ENCODE measurements around the gene WBP1.
"Not testable (repeated sequence)": the region's sequence is repeated elsewhere in the genome, so short reads cannot be mapped to it uniquely, and the experiment has no call there.

WBP1 gene

GRCh38 chr2:74454654-74455511 is 3.4 kb upstream of the WBP1 start, which contains the start of gene INO80B:
Gene INO80B (plus strand): TSS chr2:74455087. CDS start chr2:74455117, 30 bp downstream.
- DNase-seq (ENCODE audit: low read depth) = peak; percentile 97

- no peak for DNase-seq (ENCODE audit: low read depth)
These were observed 1.1 kb upstream of the WBP1 start for GRCh38 chr2:74457129-74457548.

GRCh38 chr2:74457549-74458131 is 598 bp upstream of the WBP1 start:
- peak; percentile 69 for DNase-seq (ENCODE audit: low read depth)

GRCh38 chr2:74458938-74459363 is 713 bp downstream of the WBP1 start:
- DNase-seq (ENCODE audit: low read depth) = no peak

GRCh38 chr2:74459503-74460118 is 1.4 kb downstream of the WBP1 start:
- not testable (repeated sequence) for DNase-seq (ENCODE audit: low read depth)

- DNase-seq (ENCODE audit: low read depth) = not testable (repeated sequence)
These were observed 1.9 kb downstream of the WBP1 start for GRCh38 chr2:74460187-74460586.

GRCh38 chr2:74461187-74462053 is 3.2 kb downstream of the WBP1 start:
- no peak for DNase-seq (ENCODE audit: low read depth)

GRCh38 chr2:74462054-74462785 is 4.0 kb downstream of the WBP1 start:
- DNase-seq (ENCODE audit: low read depth) = no peak

GRCh38 chr2:74462786-74463105 is 4.5 kb downstream of the WBP1 start:
- DNase-seq (ENCODE audit: low read depth) = no peak

GRCh38 chr2:74464406-74464805 is 6.2 kb downstream of the WBP1 start:
- no peak for DNase-seq (ENCODE audit: low read depth)

GRCh38 chr2:74470742-74471141 is 12.5 kb downstream of the WBP1 start:
- DNase-seq (ENCODE audit: low read depth) = not testable (repeated sequence)

GRCh38 chr2:74471332-74472065 is 13.3 kb downstream of the WBP1 start:
- DNase-seq (ENCODE audit: low read depth) = no peak

- DNase-seq (ENCODE audit: low read depth) = peak; percentile 96
These were observed 14.1 kb downstream of the WBP1 start, which contains the start of gene MRPL53 for GRCh38 chr2:74472086-74472944. Gene MRPL53 (minus strand): TSS chr2:74472680. CDS start chr2:74472660, 20 bp downstream.

GRCh38 chr2:74472945-74473258 is 14.7 kb downstream of the WBP1 start:
- DNase-seq (ENCODE audit: low read depth) = no peak

- no peak for DNase-seq (ENCODE audit: low read depth)
These were observed 16.2 kb downstream of the WBP1 start for GRCh38 chr2:74474481-74474880.

GRCh38 chr2:74474899-74475298 is 16.7 kb downstream of the WBP1 start:
- DNase-seq (ENCODE audit: low read depth) = no peak

- DNase-seq (ENCODE audit: low read depth) = no peak
These were observed 23.2 kb downstream of the WBP1 start for GRCh38 chr2:74481431-74481830.

GRCh38 chr2:74481961-74482800 is 23.9 kb downstream of the WBP1 start:
- no peak for DNase-seq (ENCODE audit: low read depth)
